IPS-20b (cell line): ENCODE data around the gene PPIH.
"Not testable (repeated sequence)": the region's sequence is repeated elsewhere in the genome, so short reads cannot be mapped to it uniquely, and the experiment has no call there.

Source experiments
- H3K27ac ChIP-seq: one replicate; pipeline ENCODE4 v1.5.1; 2013; ENCODE audit warnings: low read length
- H3K27me3 ChIP-seq: 2 replicates; pipeline ENCODE4 v1.6.1; 2013; ENCODE audit warnings: mild to moderate bottlenecking, low read length, inconsistent platforms; ENCODE audit not compliant: insufficient read depth
- H3K36me3 ChIP-seq: 2 replicates; pipeline ENCODE4 v1.6.1; 2013; ENCODE audit warnings: low read depth, mild to moderate bottlenecking, inconsistent platforms, low read length, moderate library complexity; ENCODE audit not compliant: insufficient read depth
- H3K4me1 ChIP-seq: 2 replicates; pipeline ENCODE4 v1.6.1; 2013; ENCODE audit warnings: mild to moderate bottlenecking, control low read depth, inconsistent platforms, low read length, moderate library complexity; ENCODE audit not compliant: insufficient read depth
- H3K4me3 ChIP-seq: 2 replicates; pipeline ENCODE4 v1.5.1; 2013; ENCODE audit warnings: mild to moderate bottlenecking, low read length, inconsistent platforms
- H3K9ac ChIP-seq: 2 replicates; pipeline ENCODE4 v1.6.1; 2013; ENCODE audit warnings: low read depth, mild to moderate bottlenecking, inconsistent platforms, low read length, moderate library complexity
- H3K9me3 ChIP-seq: 2 replicates; pipeline ENCODE4 v1.6.1; 2013; ENCODE audit warnings: mild to moderate bottlenecking, low read depth, low read length, inconsistent platforms; ENCODE audit not compliant: insufficient read depth

The PPIH gene

DNA sequence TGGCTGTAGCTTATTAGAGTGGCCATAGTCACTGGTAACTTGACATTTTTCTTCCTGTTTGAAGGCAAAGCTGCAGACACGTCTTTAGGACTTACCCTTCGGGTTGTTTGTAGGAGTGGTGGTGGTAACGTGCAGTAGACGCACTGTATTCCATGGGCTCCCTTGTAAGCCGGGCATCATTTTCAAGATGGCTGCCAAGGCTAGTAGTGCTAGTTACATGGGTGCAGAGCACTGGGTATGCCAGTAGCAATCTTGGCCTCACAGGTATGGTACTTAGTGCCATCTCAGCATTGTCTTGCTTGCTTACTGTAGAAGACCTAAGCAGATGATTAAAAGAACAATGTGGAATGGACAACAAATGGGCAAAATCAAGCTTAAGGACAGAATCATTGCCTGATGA lies 25.9 kb downstream of the PPIH start:
- peak overlapping the region; percentile 86 for H3K4me3 ChIP-seq
- no peak overlapping the region for H3K27ac ChIP-seq
- peaks cover 57% of the 10 kb centered on the region for H3K36me3 ChIP-seq
- H3K27me3 ChIP-seq: no peaks in the 10 kb centered on the region
- no peaks in the 10 kb centered on the region for H3K9me3 ChIP-seq
- peaks cover 26% of the 10 kb centered on the region; the same call in 1 of the 2 replicates for H3K4me1 ChIP-seq
- peak overlapping the region; percentile 87; the same call in 1 of the 2 replicates for H3K9ac ChIP-seq

DNA sequence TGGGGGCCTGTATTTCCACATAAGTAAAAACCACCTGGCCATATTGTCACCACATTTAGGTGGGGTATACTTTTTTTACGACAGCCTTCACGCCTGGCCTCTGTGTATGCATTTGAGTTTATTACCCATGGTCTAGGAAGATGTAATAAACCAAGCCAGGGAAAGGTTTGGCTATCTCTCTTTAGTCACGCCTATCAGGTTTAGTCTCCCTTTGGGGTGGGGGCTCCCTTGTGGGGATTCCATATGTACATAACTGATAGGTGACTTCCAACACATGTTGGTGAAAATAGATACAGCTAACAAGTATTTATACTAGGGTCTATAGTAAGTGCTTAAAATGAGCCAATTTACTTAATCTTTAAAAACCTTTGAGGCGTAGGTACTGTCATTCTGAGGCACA lies 28.2 kb downstream of the PPIH start:
- no peak overlapping the region for H3K27ac ChIP-seq
- H3K4me3 ChIP-seq: peak overlapping the region; percentile 86; the same call in 1 of the 2 replicates
- no peak overlapping the region for H3K9ac ChIP-seq
- H3K4me1 ChIP-seq: peaks cover 30% of the 10 kb centered on the region
- no peaks in the 10 kb centered on the region for H3K9me3 ChIP-seq
- H3K36me3 ChIP-seq: peaks cover 66% of the 10 kb centered on the region
- H3K27me3 ChIP-seq: no peaks in the 10 kb centered on the region

DNA sequence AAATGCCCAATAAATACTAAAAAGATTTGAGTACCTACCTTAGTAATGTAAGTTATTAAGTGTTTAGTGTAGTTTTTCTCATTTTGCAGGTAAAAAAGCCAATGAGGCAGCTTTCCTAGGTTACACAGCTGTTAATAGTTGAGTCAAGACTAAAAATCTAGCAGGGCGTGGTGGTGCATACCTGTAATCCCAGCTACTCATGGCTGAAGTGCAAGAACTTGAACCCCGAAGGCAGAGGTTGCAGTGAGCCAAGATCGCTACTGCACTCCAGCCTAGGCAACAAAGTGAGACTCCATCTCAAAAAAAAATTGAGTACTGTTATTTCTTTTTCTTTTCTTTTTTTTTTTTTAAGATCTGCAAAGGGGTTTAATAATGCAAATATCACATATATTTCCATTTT lies 31.7 kb downstream of the PPIH start:
- H3K36me3 ChIP-seq: peaks cover 79% of the 10 kb centered on the region
- H3K27ac ChIP-seq: no peak overlapping the region
- H3K9me3 ChIP-seq: no peaks in the 10 kb centered on the region
- H3K27me3 ChIP-seq: no peaks in the 10 kb centered on the region
- no peak overlapping the region for H3K9ac ChIP-seq
- H3K4me1 ChIP-seq: peaks cover 30% of the 10 kb centered on the region
- no peak overlapping the region for H3K4me3 ChIP-seq

DNA sequence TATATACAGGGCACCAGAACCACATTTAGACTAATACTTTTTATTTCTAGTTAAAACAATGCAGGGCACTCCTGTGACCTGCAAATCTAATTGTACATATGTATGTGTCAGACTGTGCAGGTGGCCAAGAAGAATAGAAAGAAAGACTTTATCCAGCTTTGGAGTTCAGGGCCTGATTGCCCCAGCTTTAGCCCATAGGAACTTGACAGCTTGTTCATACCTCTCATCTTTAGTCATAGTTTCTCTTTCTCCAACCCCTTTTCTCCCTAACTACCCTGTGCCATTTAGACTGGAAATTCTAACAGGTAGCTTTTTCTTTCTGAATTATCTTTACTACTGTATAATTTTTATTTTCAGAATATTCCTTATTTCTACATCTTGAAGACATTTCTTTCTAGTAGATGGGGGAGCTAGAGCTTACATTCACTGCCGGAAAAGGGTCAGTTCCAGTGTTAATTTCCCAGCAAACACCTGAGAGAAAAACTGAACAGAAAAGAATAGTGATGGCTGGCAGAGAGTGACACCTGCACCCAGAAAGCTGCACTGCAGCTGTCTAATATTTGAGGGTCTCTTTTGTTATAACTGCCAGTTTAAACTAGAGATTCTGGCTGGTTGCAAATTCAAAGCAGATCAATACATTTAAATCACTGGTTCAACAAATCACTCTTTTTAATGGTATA lies 32.4 kb downstream of the PPIH start:
- H3K4me3 ChIP-seq: peak overlapping the region; percentile 23; the same call in 1 of the 2 replicates
- H3K9ac ChIP-seq: no peak overlapping the region
- peaks cover 79% of the 10 kb centered on the region for H3K36me3 ChIP-seq
- peaks cover 22% of the 10 kb centered on the region for H3K4me1 ChIP-seq
- no peak overlapping the region for H3K27ac ChIP-seq
- no peaks in the 10 kb centered on the region for H3K9me3 ChIP-seq
- H3K27me3 ChIP-seq: no peaks in the 10 kb centered on the region

DNA sequence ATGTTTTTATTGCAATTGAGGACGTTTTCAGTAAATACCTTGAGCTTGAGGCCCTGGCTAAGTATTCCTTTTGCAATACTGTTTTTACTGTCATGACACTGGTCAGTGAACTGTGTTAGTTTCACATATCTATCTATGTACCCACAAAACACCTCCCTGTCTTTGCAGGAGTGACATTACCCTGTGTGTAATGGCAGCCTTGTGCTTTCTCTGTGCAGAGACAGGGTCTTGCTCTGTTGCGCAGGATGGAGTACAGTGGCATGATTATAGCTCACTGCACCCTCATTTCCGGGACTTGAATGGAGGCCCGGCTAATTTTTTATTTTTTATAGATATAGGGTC lies 32.9 kb downstream of the PPIH start:
- H3K4me3 ChIP-seq: peak overlapping the region; percentile 23; the same call in 1 of the 2 replicates

DNA sequence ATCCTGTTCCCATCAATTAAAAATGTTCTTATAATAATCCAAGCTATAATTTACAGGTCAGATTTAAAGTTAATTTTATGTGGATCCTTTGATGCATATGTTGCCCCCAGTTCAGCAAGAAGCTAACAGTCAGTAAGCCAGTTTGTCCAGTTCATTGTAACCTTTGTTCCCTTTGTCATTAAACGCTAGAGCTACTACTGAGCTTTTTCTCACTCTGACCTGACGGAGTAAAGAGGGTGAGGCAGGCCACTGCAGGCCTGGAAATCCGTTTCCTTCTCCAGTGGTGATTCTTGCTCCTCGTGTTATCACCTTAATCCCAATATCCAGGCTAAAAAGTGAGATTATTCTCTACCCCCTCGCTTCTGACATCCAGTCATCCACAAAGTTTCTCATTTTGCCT lies 34.2 kb downstream of the PPIH start:
- Histone ChIP-seq H3K36me3 (peaks cover 82% of the 10 kb centered on the region), H3K27ac (no peak overlapping the region), H3K4me1 (peaks cover 15% of the 10 kb centered on the region)

More for the DNA sequence above, 32.9 kb downstream of the PPIH start:
- H3K9ac ChIP-seq: no peak overlapping the region
- H3K27ac ChIP-seq: no peak overlapping the region
- no peaks in the 10 kb centered on the region for H3K9me3 ChIP-seq
- no peaks in the 10 kb centered on the region for H3K27me3 ChIP-seq
- peaks cover 79% of the 10 kb centered on the region for H3K36me3 ChIP-seq
- H3K4me1 ChIP-seq: peaks cover 19% of the 10 kb centered on the region

DNA sequence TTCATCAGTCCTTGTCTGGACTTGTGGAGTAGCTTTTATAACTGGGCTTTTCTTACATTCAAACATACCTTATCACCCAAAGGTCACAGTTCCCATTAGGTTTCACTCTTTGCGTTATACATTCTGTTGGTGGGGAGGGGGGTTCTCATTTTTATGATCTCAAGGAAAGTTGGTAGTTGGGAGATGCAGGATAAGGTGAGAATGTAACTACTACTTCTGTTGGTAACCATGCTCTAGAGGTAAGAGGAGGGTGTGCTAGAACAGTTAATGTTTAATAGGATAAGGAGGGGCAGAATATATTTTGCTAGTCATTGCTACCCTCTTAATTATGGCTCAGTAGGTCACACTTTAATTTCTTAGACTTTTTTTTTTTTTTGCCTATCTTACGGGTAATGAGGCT lies 34.7 kb downstream of the PPIH start:
- no peaks in the 10 kb centered on the region for H3K9me3 ChIP-seq
- H3K27me3 ChIP-seq: no peaks in the 10 kb centered on the region
- no peak overlapping the region for H3K4me3 ChIP-seq
- peaks cover 82% of the 10 kb centered on the region for H3K36me3 ChIP-seq
- peak overlapping the region; percentile 12; the same call in 1 of the 2 replicates for H3K9ac ChIP-seq
- H3K27ac ChIP-seq: no peak overlapping the region
- H3K4me1 ChIP-seq: peaks cover 13% of the 10 kb centered on the region

More for the DNA sequence above, 34.2 kb downstream of the PPIH start:
- Histone ChIP-seq H3K9me3 (no peaks in the 10 kb centered on the region), H3K9ac (peak overlapping the region; percentile 12; the same call in 1 of the 2 replicates), H3K4me3 (no peak overlapping the region), H3K27me3 (no peaks in the 10 kb centered on the region)

DNA sequence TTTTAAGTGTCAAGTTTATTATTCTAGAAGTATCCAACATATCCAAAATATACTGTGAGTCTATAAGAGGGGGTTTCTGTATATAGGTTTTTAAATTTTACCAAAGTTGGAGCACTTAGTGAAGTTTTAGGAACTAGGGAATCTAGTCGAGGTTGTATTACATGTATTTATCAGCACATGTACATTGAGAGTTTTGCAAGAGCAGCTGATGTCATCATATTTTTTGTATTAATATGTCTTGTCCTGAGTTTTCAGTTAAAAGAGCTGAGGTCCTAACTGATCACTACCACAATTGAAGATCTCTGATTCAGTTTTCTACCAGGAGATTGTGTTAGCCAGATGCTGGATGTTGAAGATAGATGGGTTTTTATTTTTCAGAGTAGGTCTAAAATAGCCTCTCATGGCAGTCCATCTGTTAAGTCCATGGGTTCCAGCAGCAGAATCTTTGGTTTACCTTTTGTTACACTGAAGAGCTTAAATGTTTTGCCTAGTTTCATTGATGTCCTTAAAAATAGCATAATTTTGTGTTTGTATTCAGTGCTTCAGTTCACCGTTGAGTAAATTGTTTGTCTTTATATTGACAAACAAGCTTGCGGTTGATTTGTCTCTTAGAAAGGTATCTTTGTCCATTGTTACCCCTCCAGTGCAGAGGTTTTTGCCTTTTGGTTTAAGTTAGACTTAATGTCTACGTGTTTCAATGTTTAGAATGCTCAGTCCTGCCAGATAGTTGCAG lies 40.0 kb downstream of the PPIH start:
- H3K9me3 ChIP-seq: no peaks in the 10 kb centered on the region
- H3K9ac ChIP-seq: no peak overlapping the region
- H3K36me3 ChIP-seq: peaks cover 100% of the 10 kb centered on the region
- H3K27me3 ChIP-seq: no peaks in the 10 kb centered on the region
- H3K27ac ChIP-seq: no peak overlapping the region
- no peaks in the 10 kb centered on the region for H3K4me1 ChIP-seq
- H3K4me3 ChIP-seq: no peak overlapping the region

DNA sequence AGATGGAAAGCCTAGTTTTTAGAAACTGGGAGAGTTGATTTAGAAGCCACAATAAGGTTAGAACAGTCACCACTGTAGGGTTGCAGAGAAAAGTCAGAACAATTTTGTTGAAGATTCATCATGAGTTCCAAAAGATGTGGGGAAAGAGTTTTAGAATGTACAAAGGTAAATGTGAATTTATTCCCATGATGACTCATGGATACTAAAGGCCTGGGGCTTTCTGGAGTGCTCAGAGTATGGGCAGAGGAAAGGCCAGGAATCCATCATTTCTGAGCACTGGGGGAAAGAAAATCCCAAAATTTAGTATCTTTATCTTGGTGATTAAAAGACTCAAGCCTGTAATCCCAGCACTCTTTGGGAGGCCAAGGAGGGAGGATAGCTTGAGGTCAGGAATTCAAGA lies 41.8 kb downstream of the PPIH start:
- H3K27ac ChIP-seq: no peak overlapping the region
- no peaks in the 10 kb centered on the region for H3K27me3 ChIP-seq
- no peaks in the 10 kb centered on the region for H3K9me3 ChIP-seq
- H3K36me3 ChIP-seq: peaks cover 100% of the 10 kb centered on the region
- H3K4me1 ChIP-seq: no peaks in the 10 kb centered on the region
- H3K4me3 ChIP-seq: no peak overlapping the region
- H3K9ac ChIP-seq: no peak overlapping the region

DNA sequence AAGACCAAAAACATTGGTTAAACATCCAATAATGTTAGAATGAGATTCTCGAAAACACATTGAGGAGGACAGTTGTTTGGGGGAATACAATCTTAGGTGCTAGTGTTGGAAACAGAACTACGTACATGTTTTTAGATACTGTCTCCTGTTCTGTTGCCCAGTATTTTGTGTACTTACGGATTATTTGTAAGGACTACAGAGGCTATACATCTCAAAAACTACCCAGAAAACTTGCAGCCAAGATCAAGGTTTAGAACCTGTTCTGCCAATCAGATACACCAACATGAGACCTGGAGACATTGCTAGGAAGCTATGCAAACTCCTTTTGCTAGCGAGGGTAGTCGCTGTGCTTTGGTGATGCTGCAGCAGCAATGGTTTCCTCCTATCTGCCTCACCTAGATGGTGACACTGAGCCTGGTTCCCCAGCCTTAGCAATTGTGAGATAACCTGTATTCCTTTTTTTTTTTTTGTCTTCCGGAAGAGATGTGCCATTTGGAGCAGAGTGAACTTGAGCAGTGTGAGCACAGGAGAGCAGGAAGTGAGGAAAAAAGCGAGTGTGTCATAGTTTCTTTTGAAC lies 45.8 kb downstream of the PPIH start:
- Histone ChIP-seq H3K4me1 (no peaks in the 10 kb centered on the region), H3K4me3 (no peak overlapping the region), H3K9me3 (no peaks in the 10 kb centered on the region; the same call in 1 of the 2 replicates), H3K36me3 (peaks cover 93% of the 10 kb centered on the region), H3K27me3 (no peaks in the 10 kb centered on the region), H3K27ac (no peak overlapping the region), H3K9ac (no peak overlapping the region)

DNA sequence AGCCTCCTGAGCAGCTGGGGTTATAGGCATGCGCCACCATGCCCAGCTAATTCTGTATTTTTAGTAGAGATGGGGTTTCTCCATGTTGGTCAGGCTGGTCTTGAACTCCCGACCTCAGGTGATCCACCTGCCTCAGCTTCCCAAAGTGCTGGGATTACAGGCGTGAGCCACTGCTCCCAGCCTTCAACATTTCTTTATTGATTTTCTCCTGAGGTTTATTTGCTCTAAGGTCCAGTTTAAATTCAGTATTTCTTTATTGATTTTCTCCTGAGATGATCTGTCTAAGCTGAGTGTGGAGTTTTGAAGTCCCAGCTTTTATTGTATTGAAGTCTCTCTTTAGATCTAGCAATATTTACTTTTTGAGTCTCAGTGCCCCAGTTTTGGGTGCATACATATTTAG lies 54.6 kb downstream of the PPIH start:
- not testable (repeated sequence) for H3K4me3 ChIP-seq, H3K9me3 ChIP-seq, H3K4me1 ChIP-seq, H3K27me3 ChIP-seq, H3K27ac ChIP-seq, H3K9ac ChIP-seq
- H3K36me3 ChIP-seq: peaks cover 35% of the 10 kb centered on the region; the same call in 1 of the 2 replicates

DNA sequence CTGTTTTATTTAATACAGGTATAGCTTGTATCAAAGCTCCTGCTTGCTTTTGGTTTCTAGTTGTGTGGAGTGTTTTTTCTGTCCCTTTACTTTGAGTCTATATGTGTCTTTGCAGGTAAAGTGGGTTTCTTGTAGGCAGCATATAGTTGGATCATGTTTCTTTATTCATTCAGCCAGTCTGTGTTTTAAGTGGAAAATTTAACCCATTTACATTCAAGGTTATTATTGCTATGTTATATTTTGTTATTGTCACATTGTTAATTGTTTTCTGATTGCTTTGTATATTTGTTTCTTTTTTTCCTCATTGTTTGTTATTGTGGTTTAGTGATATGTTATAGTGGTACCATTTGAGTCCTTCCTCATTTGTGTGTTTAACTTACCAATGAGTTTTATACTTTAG lies 55.1 kb downstream of the PPIH start:
- peaks cover 31% of the 10 kb centered on the region; the same call in 1 of the 2 replicates for H3K36me3 ChIP-seq

More for the DNA sequence above, 55.1 kb downstream of the PPIH start:
- H3K4me3 ChIP-seq: no peak overlapping the region
- H3K9ac ChIP-seq: no peak overlapping the region
- no peaks in the 10 kb centered on the region for H3K9me3 ChIP-seq
- H3K27me3 ChIP-seq: no peaks in the 10 kb centered on the region
- H3K4me1 ChIP-seq: no peaks in the 10 kb centered on the region
- no peak overlapping the region for H3K27ac ChIP-seq
